Measurements from ENCODE around the gene PCNX3.

- no peak for TF ChIP-seq CTCF (conservative IDR thresholded peaks at IDR 0.05; ENCODE audit: low read depth, low read length)
- TF ChIP-seq POLR2A (IDR thresholded peaks at IDR 0.05; ENCODE audit: low read depth, low read length) = no peak
- TF ChIP-seq ELK1 (IDR thresholded peaks at IDR 0.05; ENCODE audit: borderline replicate concordance, low read depth, low read length) = no peak
- no peak for TF ChIP-seq MAFK (IDR thresholded peaks at IDR 0.05; ENCODE audit: low read depth, low read length)
Observed at GRCh38 chr11:65630215-65630614, 14.6 kb downstream of the PCNX3 start.
